Cardiac fibroblast (primary cell): ENCODE data around the gene SLITRK4.

ENCODE experiments used
- DNase-seq, 2 donors: peaks; one replicate each; pipeline versions ENCODE4 v3.0.0 to v3.0.0-alpha.2; 2010; ENCODE audit warnings: low read depth in 2 of 2
- H3K4me3 ChIP-seq, 2 donors: replicated peaks in 1 of 2; 1 replicate in 1 of 2; 2 replicates in 1 of 2; pipeline ENCODE4 v1.5.1; 2011; ENCODE audit warnings: low read depth in 2 of 2, low read length in 2 of 2, mild to moderate bottlenecking in 2 of 2, moderate library complexity in 1 of 2
- TF ChIP-seq, protein P1 (sequence below): IDR thresholded peaks from one replicate; pipeline ENCODE4 v1.5.1; 2011; ENCODE audit warnings: low read depth, mild to moderate bottlenecking, low read length, inconsistent platforms

SLITRK4 gene

DNA sequence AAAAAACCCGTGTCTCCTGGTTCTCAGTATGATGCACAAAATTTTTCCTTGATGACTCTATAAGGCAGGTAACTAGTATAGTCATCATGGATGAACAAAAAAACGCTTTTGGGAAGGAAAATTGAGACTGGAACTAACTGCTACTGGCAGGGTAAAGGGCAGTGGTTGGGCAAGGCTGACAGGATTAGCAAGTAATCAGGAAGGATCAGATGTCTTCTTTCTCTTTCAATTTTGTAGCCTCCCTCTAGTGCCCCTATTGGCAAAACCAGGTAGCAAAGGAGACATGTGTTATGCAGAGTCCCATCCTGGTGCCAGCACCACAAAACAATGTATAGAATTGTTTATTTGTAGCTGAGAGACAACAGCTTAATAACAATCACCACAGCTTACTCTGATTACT lies 12.8 kb upstream of the SLITRK4 start:
- H3K4me3 ChIP-seq, result no peak overlapping the region
- peak in 1 of 2 donors; percentile 26 for DNase-seq
- TF ChIP-seq, protein P1, sequence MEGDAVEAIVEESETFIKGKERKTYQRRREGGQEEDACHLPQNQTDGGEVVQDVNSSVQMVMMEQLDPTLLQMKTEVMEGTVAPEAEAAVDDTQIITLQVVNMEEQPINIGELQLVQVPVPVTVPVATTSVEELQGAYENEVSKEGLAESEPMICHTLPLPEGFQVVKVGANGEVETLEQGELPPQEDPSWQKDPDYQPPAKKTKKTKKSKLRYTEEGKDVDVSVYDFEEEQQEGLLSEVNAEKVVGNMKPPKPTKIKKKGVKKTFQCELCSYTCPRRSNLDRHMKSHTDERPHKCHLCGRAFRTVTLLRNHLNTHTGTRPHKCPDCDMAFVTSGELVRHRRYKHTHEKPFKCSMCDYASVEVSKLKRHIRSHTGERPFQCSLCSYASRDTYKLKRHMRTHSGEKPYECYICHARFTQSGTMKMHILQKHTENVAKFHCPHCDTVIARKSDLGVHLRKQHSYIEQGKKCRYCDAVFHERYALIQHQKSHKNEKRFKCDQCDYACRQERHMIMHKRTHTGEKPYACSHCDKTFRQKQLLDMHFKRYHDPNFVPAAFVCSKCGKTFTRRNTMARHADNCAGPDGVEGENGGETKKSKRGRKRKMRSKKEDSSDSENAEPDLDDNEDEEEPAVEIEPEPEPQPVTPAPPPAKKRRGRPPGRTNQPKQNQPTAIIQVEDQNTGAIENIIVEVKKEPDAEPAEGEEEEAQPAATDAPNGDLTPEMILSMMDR, result no peak

DNA sequence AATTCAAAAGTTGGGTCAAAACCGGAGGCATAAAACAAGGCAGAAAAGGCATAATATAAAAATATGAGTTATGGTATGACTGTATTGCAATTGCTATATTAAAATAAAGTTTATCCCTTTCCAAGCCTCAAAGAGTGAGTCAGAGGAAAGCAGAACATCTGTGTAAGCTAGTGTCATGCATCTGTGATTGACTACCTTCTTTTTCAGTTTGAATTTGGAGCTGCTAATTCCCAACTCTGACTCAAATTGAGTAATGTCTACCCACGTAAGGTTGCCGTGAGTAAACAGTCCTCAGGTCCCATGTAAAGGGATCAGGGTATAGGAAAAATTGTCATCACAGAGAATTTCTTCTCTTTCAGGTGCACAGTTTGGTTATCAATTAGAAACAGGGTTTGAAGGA lies 6.5 kb upstream of the SLITRK4 start:
- TF ChIP-seq, protein P1, result no peak
- DNase-seq, result no peak
- H3K4me3 ChIP-seq, result no peak overlapping the region

DNA sequence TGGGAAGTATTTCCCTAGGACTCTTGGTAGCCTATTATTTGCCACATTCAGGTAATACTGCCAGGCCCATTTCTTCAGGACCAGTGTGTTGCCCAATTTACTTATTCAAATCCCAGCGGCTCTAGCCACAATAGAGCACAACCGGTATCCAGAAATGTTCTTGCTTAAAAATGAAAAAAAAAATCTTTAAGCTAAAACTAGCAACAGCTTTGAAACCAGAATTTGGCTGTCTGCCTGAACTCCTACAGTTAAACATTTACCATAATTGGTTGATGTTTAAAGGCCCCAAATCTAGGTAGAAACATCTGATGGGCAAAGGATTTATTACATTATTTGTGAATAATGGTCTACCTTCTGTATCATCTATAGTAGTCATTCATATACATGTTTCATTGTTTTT lies 930 bp upstream of the SLITRK4 start:
- no peak for DNase-seq

DNA sequence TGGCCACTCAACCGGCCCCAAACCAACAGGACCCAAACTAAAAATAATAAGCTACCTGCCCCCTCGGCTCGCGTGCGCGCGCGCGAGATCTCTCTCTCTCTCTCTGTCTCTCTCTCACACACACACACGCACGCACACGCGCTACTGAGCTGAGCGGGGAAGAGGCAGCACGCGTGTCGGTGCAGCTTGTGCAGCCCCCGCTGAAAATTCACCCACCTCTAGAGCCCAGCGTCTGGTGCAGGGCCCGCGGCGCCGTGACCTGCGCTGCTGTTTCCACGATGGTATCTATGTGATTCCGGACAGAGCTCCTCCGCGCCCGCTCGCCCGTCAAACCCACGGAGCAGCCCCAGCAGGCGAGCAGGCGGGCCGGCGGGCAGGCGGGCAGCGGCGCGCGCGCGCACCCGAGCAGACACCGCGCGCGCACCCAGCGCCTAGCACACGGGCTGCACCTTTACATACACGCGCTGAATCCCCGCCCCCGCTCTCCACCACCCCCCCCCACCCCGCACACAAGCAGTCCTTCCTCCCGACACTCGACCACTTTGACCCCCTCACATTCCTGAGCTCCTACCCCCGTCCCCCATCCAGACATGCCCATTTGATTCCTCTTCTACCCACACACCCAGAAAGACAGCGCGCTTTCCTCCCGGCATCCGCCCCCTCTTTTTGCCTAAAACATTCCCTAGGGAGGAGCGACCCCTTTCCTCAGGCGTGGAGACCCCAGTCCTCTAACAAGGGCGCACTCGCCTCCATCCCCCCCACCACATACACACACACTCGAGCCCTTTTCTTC lies 1.0 kb downstream of the SLITRK4 start:
- peak overlapping the region; percentile 36 to 63 for H3K4me3 ChIP-seq

More for the DNA sequence above, 930 bp upstream of the SLITRK4 start:
- TF ChIP-seq, protein P1, result no peak
- no peak overlapping the region for H3K4me3 ChIP-seq

DNA sequence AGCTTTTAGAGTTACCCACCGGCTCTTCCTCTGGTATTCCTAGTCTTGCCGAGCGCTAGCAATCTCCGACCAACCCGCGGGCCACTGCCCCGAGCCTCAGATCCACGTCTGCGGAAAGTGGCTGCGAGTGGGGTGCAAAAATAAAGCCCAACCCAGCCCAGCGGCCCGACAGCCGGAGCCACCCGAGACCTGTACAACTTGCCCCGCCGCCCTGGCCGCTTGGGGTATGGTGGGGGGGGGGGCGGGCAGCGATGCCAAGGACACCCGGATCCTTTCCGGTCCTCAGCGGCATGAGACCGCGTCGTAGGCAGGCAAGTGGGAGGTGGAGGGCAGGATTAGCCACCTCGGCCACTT lies 1.6 kb downstream of the SLITRK4 start:
- H3K4me3 ChIP-seq, result peak overlapping the region; percentile 36 to 63
- no peak for DNase-seq
- TF ChIP-seq, protein P1, result no peak

More for the DNA sequence above, 1.0 kb downstream of the SLITRK4 start:
- peak in 1 of 2 donors; percentile 47 for DNase-seq
- TF ChIP-seq, protein P1, result no peak

DNA sequence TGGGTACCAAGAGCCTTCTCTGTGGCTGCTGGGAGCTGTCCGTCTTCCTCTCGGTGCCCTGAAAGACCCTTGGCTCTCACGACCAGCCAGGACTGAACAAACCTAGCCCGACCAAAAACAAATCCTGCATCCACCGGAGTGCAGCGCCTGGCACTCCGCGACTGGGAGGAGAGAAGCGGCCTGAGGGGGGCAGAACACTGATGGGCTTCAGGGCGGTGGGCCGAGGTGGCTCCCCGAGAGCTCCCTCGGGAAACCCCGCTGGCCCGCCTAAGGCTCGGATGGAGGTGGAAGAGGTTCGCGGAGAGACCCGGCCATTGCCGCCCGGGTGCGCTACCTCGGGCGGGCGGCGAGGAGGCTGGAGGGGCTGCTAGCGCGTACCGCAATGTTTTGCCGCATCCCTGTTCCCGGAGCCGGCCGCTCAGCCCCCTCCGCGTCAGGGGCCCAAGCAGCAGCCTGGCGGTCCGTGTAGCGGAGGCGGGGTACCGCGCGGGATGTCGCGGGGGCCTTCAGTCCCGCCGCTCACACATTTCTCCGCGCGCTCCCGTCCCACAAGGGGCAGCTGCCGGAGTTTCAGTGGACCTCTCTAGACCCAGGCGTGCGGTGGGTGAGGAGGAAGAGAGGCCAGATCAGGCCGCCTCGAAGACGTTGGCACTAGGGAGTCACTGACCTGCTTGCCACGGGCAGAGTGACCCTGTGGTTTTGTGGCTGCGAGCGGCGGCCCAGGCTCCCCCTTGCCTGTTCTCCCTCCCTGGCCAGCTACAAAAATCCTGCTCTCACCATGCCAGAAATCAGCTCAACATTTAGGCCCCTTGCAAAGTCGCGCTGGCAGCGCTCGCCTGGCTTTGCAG lies 2.2 kb downstream of the SLITRK4 start:
- TF ChIP-seq, protein P1, result no peak
- H3K4me3 ChIP-seq, result peak overlapping the region; percentile 36 to 63
- DNase-seq, result peak in 1 of 2 donors; percentile 8
